Mesothelial cell of epicardium (in vitro differentiated cells): ENCODE data around the gene SPOCK1. TPM values are rescaled to one million over a fixed set of nuclear protein-coding genes. Genes with fewer than 3 reads are reported as not detected.

ENCODE experiments used
- DNase-seq, 2 experiments: peaks; one replicate each; pipeline ENCODE4 v3.0.0; 2021; ENCODE audit warnings: low spot score in 2 of 2; ENCODE audit not compliant: unreplicated experiment in 2 of 2
- H3K27ac Mint-ChIP-seq: 2 replicates; pipeline ENCODE4 v1.8.0; 2021; ENCODE audit warnings: mixed read lengths
- H3K27me3 Mint-ChIP-seq: 2 replicates; pipeline ENCODE4 v1.8.0; 2021; ENCODE audit warnings: low read depth, mixed read lengths
- H3K36me3 Mint-ChIP-seq: 2 replicates; pipeline ENCODE4 v1.8.0; 2021; ENCODE audit warnings: mixed read lengths
- H3K4me1 Mint-ChIP-seq: 2 replicates; pipeline ENCODE4 v1.8.0; 2021; ENCODE audit warnings: mixed read lengths
- H3K4me3 Mint-ChIP-seq: 2 replicates; pipeline ENCODE4 v1.8.0; 2021; ENCODE audit warnings: mild to moderate bottlenecking, moderate library complexity, mixed read lengths
- H3K9me3 Mint-ChIP-seq: 2 replicates; pipeline ENCODE4 v1.8.0; 2021; ENCODE audit warnings: mixed read lengths
- CTCF ChIP-seq: fragments of 200-600 bp; sonication (generic); IDR thresholded peaks from one replicate; pipeline ENCODE4 v1.5.0; 2021; ENCODE audit warnings: antibody characterized with exemption; ENCODE audit not compliant: unreplicated experiment
- total RNA-seq: library from RNA; stranded (reverse); gene quantifications from 3 replicates; pipeline ENCODE4 v1.2.1, GENCODE V29; 2021

SPOCK1 gene
- total RNA-seq, 1 donor from 2014 or later = 6.6 TPM

- H3K27ac Mint-ChIP-seq = no peak overlapping the region
- peaks cover 85% of the 10 kb centered on the region for H3K27me3 Mint-ChIP-seq
- no peak overlapping the region for H3K4me3 Mint-ChIP-seq
- no peaks in the 10 kb centered on the region for H3K4me1 Mint-ChIP-seq
- H3K9me3 Mint-ChIP-seq = no peaks in the 10 kb centered on the region
- H3K36me3 Mint-ChIP-seq = no peaks in the 10 kb centered on the region
- DNase-seq = no peak
- TF ChIP-seq CTCF = no peak
Measured at GRCh38 chr5:137440795-137441194, 58.3 kb downstream of the SPOCK1 start.

- H3K27ac Mint-ChIP-seq = no peak overlapping the region
- no peak for DNase-seq
- no peak overlapping the region for H3K4me3 Mint-ChIP-seq
- H3K36me3 Mint-ChIP-seq = no peaks in the 10 kb centered on the region
- peaks cover 80% of the 10 kb centered on the region for H3K27me3 Mint-ChIP-seq
- TF ChIP-seq CTCF = no peak
- no peaks in the 10 kb centered on the region for H3K9me3 Mint-ChIP-seq
- no peaks in the 10 kb centered on the region for H3K4me1 Mint-ChIP-seq
Measured at GRCh38 chr5:137439645-137440044, 59.5 kb downstream of the SPOCK1 start.

- TF ChIP-seq CTCF = no peak
- Mint-ChIP-seq H3K27ac (no peak overlapping the region), H3K9me3 (no peaks in the 10 kb centered on the region), H3K4me3 (no peak overlapping the region), H3K27me3 (peaks cover 74% of the 10 kb centered on the region), H3K36me3 (no peaks in the 10 kb centered on the region), H3K4me1 (no peaks in the 10 kb centered on the region)
- no peak for DNase-seq
Measured at GRCh38 chr5:137438932-137439331, 60.2 kb downstream of the SPOCK1 start.

- no peaks in the 10 kb centered on the region for H3K36me3 Mint-ChIP-seq
- H3K27ac Mint-ChIP-seq = no peak overlapping the region
- peaks cover 71% of the 10 kb centered on the region for H3K27me3 Mint-ChIP-seq
- no peaks in the 10 kb centered on the region for H3K9me3 Mint-ChIP-seq
- H3K4me1 Mint-ChIP-seq = no peaks in the 10 kb centered on the region
- DNase-seq = no peak
- no peak for TF ChIP-seq CTCF
- H3K4me3 Mint-ChIP-seq = no peak overlapping the region
Measured at GRCh38 chr5:137437774-137438173, 61.4 kb downstream of the SPOCK1 start.

GRCh38 chr5:137433539-137433938 lies 65.6 kb downstream of the SPOCK1 start:
- Mint-ChIP-seq H3K4me1 (no peaks in the 10 kb centered on the region), H3K27ac (no peak overlapping the region), H3K4me3 (no peak overlapping the region), H3K36me3 (no peaks in the 10 kb centered on the region), H3K27me3 (peaks cover 42% of the 10 kb centered on the region), H3K9me3 (no peaks in the 10 kb centered on the region)
- no peak for TF ChIP-seq CTCF
- no peak for DNase-seq

GRCh38 chr5:137432376-137432775 lies 66.8 kb downstream of the SPOCK1 start:
- H3K27me3 Mint-ChIP-seq = peaks cover 34% of the 10 kb centered on the region
- no peaks in the 10 kb centered on the region for H3K4me1 Mint-ChIP-seq
- H3K36me3 Mint-ChIP-seq = no peaks in the 10 kb centered on the region
- TF ChIP-seq CTCF = no peak
- no peak for DNase-seq
- no peak overlapping the region for H3K4me3 Mint-ChIP-seq
- H3K27ac Mint-ChIP-seq = no peak overlapping the region
- no peaks in the 10 kb centered on the region for H3K9me3 Mint-ChIP-seq
